ENCODE data around the gene ZNF423. TPM values are rescaled to one million over a fixed set of nuclear protein-coding genes. Genes with fewer than 3 reads are reported as not detected.

The ZNF423 gene
- total and polyA plus RNA-seq, 2 of the 13 experiments (the other 11 are each of a cell fraction or from before 2014, with no cell fraction given): 0.07 to 0.31 TPM

DNA sequence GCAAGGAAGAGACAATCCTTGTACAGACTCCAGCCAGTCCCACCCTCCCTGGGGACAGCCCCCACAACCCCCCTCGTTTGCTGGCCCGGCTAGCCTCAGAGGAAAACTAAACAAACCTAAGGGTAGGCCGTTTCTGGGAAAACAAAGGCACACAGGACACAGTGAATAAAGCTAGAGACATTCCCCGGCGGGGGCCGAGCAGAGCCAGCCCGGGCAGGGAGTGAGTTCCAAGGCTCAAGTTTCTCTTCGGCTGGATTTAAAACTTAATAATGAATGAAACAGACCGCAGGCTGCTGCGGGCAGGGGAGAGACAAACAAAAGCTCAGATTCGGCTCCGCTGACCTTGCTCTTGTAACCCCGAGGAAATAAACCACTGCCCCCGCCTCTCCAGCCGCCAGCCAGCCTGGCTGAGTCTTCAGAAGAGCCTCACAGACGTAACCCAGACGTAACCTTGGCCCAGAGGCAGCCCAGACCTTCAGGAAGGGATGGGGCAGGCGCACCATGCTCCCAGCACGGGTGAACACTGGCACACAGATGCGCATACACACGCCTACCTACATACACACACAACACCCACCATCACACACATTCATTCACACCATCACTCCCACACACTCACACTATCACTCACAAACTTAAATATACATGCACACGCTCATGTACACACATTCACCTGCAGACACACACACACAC is 216.0 kb downstream of the ZNF423 start:
- CTCF ChIA-PET (ENCODE audit: low intra/inter-chr PET ratio, low total read pairs): no interaction called here
- no peak for TF ChIP-seq HNRNPK (IDR thresholded peaks at IDR 0.05; ENCODE audit: low read depth, low read length, poor library complexity, severe bottlenecking)
- TF ChIP-seq ZNF777 (CRISPR knock-in tag; IDR thresholded peaks at IDR 0.05): peak; percentile 61; the same call in 1 of the 2 replicates
- TF ChIP-seq, protein P1, sequence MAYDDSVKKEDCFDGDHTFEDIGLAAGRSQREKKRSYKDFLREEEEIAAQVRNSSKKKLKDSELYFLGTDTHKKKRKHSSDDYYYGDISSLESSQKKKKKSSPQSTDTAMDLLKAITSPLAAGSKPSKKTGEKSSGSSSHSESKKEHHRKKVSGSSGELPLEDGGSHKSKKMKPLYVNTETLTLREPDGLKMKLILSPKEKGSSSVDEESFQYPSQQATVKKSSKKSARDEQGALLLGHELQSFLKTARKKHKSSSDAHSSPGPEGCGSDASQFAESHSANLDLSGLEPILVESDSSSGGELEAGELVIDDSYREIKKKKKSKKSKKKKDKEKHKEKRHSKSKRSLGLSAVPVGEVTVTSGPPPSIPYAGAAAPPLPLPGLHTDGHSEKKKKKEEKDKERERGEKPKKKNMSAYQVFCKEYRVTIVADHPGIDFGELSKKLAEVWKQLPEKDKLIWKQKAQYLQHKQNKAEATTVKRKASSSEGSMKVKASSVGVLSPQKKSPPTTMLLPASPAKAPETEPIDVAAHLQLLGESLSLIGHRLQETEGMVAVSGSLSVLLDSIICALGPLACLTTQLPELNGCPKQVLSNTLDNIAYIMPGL (CRISPR knock-in tag; IDR thresholded peaks at IDR 0.05; ENCODE audit: borderline replicate concordance in 1 of 2, low read depth in 1 of 2): no peak
- TF ChIP-seq, protein P2, sequence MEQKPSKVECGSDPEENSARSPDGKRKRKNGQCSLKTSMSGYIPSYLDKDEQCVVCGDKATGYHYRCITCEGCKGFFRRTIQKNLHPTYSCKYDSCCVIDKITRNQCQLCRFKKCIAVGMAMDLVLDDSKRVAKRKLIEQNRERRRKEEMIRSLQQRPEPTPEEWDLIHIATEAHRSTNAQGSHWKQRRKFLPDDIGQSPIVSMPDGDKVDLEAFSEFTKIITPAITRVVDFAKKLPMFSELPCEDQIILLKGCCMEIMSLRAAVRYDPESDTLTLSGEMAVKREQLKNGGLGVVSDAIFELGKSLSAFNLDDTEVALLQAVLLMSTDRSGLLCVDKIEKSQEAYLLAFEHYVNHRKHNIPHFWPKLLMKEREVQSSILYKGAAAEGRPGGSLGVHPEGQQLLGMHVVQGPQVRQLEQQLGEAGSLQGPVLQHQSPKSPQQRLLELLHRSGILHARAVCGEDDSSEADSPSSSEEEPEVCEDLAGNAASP (CRISPR knock-in tag; IDR thresholded peaks at IDR 0.05; ENCODE audit: borderline replicate concordance): no peak
- TF ChIP-seq, protein P3, sequence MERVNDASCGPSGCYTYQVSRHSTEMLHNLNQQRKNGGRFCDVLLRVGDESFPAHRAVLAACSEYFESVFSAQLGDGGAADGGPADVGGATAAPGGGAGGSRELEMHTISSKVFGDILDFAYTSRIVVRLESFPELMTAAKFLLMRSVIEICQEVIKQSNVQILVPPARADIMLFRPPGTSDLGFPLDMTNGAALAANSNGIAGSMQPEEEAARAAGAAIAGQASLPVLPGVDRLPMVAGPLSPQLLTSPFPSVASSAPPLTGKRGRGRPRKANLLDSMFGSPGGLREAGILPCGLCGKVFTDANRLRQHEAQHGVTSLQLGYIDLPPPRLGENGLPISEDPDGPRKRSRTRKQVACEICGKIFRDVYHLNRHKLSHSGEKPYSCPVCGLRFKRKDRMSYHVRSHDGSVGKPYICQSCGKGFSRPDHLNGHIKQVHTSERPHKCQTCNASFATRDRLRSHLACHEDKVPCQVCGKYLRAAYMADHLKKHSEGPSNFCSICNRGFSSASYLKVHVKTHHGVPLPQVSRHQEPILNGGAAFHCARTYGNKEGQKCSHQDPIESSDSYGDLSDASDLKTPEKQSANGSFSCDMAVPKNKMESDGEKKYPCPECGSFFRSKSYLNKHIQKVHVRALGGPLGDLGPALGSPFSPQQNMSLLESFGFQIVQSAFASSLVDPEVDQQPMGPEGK (CRISPR knock-in tag; IDR thresholded peaks at IDR 0.05): peak; percentile 30; the same call in 1 of the 2 replicates
- TF ChIP-seq GFI1 (CRISPR knock-in tag; IDR thresholded peaks at IDR 0.05; ENCODE audit: borderline replicate concordance): peak; percentile 84
- no peak for TF ChIP-seq SIX1 (CRISPR knock-in tag; IDR thresholded peaks at IDR 0.05; ENCODE audit: borderline replicate concordance)

More for the DNA sequence above, 216.0 kb downstream of the ZNF423 start:
- FAIRE-seq: peak; percentile 44
- no peaks in the 10 kb centered on the region for H3K79me2 ChIP-seq (ENCODE audit: insufficient read depth, low read length)
- no peak overlapping the region for H2AFZ ChIP-seq (ENCODE audit: low read length)
- BruUV-seq (replicated peaks): no TSS peak
- H3K4me2 ChIP-seq (ENCODE audit: low read depth, low read length): peak overlapping the region; percentile 39
- peak; percentile 56 for DNase-seq (ENCODE audit: low spot score)
- peaks cover 13% of the 10 kb centered on the region for H3K4me1 ChIP-seq (ENCODE audit: insufficient read depth, low read length)
- POLR2A ChIA-PET: no interaction called here
- no peak overlapping the region; a peak in 1 of 6 replicates for H3K4me3 ChIP-seq (replicated peaks in 1 of 3; ENCODE audit: insufficient read depth in 1 of 3, low read depth in 2 of 3, low read length in 3 of 3)
- ATAC-seq: peak; percentile 64
- 6% methylated on average over 19 of the region's 22 CpGs for WGBS (ENCODE audit: low lambda C conversion rate)
- no peaks in the 10 kb centered on the region for H3K36me3 ChIP-seq (replicated peaks in 1 of 2; ENCODE audit: control insufficient read depth in 1 of 2, insufficient read depth in 2 of 2, low read length in 2 of 2)
- H3K9me3 ChIP-seq (ENCODE audit: low read length): no peaks in the 10 kb centered on the region
- in situ Hi-C loops (cut with HindIII; ENCODE audit: extremely low pct_ligation_motif_present, low pct_unique_long_range_greater_than_20kb) (no loop called here), intact Hi-C loops (cut with micrococcal nuclease; ENCODE audit: unreplicated experiment) (no loop called here)
- H4K20me1 ChIP-seq (ENCODE audit: insufficient read depth, low read length): no peaks in the 10 kb centered on the region
- H3K9ac ChIP-seq (ENCODE audit: insufficient read depth, low read depth, low read length): no peak overlapping the region
- peaks cover 3 to 13% of the 10 kb centered on the region in 2 experiments; a peak in 2 of 5 replicates for H3K27me3 ChIP-seq (ENCODE audit: control insufficient read depth in 1 of 2, insufficient read depth in 2 of 2, low read length in 2 of 2)
- no peak overlapping the region for H3K27ac ChIP-seq (ENCODE audit: extremely low read length, insufficient read depth, low read length)

Measured in HepG2 (cell line).